Spinal cord (tissue), 10 donors: ENCODE data around the gene AFF2. TPM values are rescaled to one million over a fixed set of nuclear protein-coding genes. Genes with fewer than 3 reads are reported as not detected.

ENCODE experiments used
- DNase-seq, 6 donors: peaks; one replicate each; pipeline versions ENCODE4 v3.0.0 to v3.0.0-alpha.2; 2013 to 2015; ENCODE audit warnings: low spot score in 6 of 6, low read depth in 4 of 6
- H3K27ac ChIP-seq: one replicate; pipeline ENCODE4 v1.5.1; 2013; ENCODE audit warnings: low read depth, low read length, control low read depth
- H3K27me3 ChIP-seq: one replicate; pipeline ENCODE4 v1.6.1; 2013; ENCODE audit warnings: low read length; ENCODE audit not compliant: control insufficient read depth, insufficient read depth
- H3K36me3 ChIP-seq: one replicate; pipeline ENCODE4 v1.6.1; 2013; ENCODE audit warnings: low read length; ENCODE audit not compliant: control insufficient read depth, insufficient read depth
- H3K4me1 ChIP-seq: one replicate; pipeline ENCODE4 v1.6.1; 2013; ENCODE audit warnings: low read length; ENCODE audit not compliant: control insufficient read depth, insufficient read depth
- H3K4me3 ChIP-seq: one replicate; pipeline ENCODE4 v1.5.1; 2013; ENCODE audit warnings: low read depth, low read length, control low read depth
- H3K9me3 ChIP-seq: one replicate; pipeline ENCODE4 v1.6.1; 2013; ENCODE audit warnings: low read length; ENCODE audit not compliant: control insufficient read depth, insufficient read depth
- WGBS: methylation state at CpG from one replicate; pipeline ENCODE4 v1.1.5; 2013; ENCODE audit warnings: missing lambda C conversion rate; ENCODE audit not compliant: insufficient coverage; 5-methylcytosine and 5-hydroxymethylcytosine counted together
- polyA plus RNA-seq, 2 donors: library from polyadenylated mRNA; unstranded; fragments of 120-200 nt; gene quantifications; one replicate each; pipeline ENCODE4 v1.2.1, GENCODE V29; 2013; ENCODE audit not compliant: insufficient read length in 2 of 2
- total RNA-seq, 2 donors: library from RNA; depleted of rRNA in 1 of 2; stranded (reverse); fragments of 120-200 nt in 1 of 2; fragments of >200 nt in 1 of 2; gene quantifications; one replicate each; pipeline versions ENCODE4 v1.2.3 to v1.2.4, GENCODE V29; 2013 to 2014
- donor health status: healthy.

Gene AFF2
- total and polyA plus RNA-seq, 4 donors: 14.5 to 49.8 (median 33.1) TPM

- Histone ChIP-seq H3K27me3 (no peaks in the 10 kb centered on the region), H3K4me3 (no peak overlapping the region), H3K9me3 (no peaks in the 10 kb centered on the region), H3K27ac (no peak overlapping the region), H3K4me1 (no peaks in the 10 kb centered on the region), H3K36me3 (no peaks in the 10 kb centered on the region)
- no peak for DNase-seq
- no CpG with 5 or more reads among the region's 2 CpGs for WGBS
Observed at GRCh38 chrX:148530464-148531077, 30.2 kb downstream of the AFF2 start.

- H3K27ac ChIP-seq: no peak overlapping the region
- H3K27me3 ChIP-seq: no peaks in the 10 kb centered on the region
- H3K9me3 ChIP-seq: no peaks in the 10 kb centered on the region
- WGBS: 75% methylated on average over 1 of the region's 2 CpGs
- H3K36me3 ChIP-seq: no peaks in the 10 kb centered on the region
- H3K4me1 ChIP-seq: no peaks in the 10 kb centered on the region
- DNase-seq: no peak
- no peak overlapping the region for H3K4me3 ChIP-seq
Observed at GRCh38 chrX:148534291-148534690, 33.9 kb downstream of the AFF2 start.

- Histone ChIP-seq H3K4me3 (no peak overlapping the region), H3K36me3 (no peaks in the 10 kb centered on the region), H3K9me3 (no peaks in the 10 kb centered on the region), H3K4me1 (no peaks in the 10 kb centered on the region), H3K27me3 (no peaks in the 10 kb centered on the region), H3K27ac (no peak overlapping the region)
- 79% methylated on average over 3 of the region's 4 CpGs for WGBS
- DNase-seq: no peak
Observed at GRCh38 chrX:148535639-148536038, 35.2 kb downstream of the AFF2 start.

GRCh38 chrX:148536961-148537360 is 36.5 kb downstream of the AFF2 start:
- Histone ChIP-seq H3K4me3 (no peak overlapping the region), H3K9me3 (no peaks in the 10 kb centered on the region), H3K27me3 (no peaks in the 10 kb centered on the region), H3K4me1 (no peaks in the 10 kb centered on the region), H3K36me3 (no peaks in the 10 kb centered on the region), H3K27ac (no peak overlapping the region)
- DNase-seq: no peak
- WGBS: no CpG with 5 or more reads among the region's 1 CpG

- 40% methylated on average over 1 of the region's 15 CpGs for WGBS
- Histone ChIP-seq H3K4me3 (no peak overlapping the region), H3K27me3 (no peaks in the 10 kb centered on the region), H3K4me1 (no peaks in the 10 kb centered on the region), H3K27ac (no peak overlapping the region), H3K9me3 (no peaks in the 10 kb centered on the region), H3K36me3 (no peaks in the 10 kb centered on the region)
- DNase-seq: peak in 1 of 6 donors; percentile 15
Observed at GRCh38 chrX:148537556-148538182, 37.3 kb downstream of the AFF2 start.

GRCh38 chrX:148538582-148538981 is 38.2 kb downstream of the AFF2 start:
- Histone ChIP-seq H3K4me3 (no peak overlapping the region), H3K4me1 (no peaks in the 10 kb centered on the region), H3K27me3 (no peaks in the 10 kb centered on the region), H3K27ac (no peak overlapping the region), H3K36me3 (no peaks in the 10 kb centered on the region), H3K9me3 (no peaks in the 10 kb centered on the region)
- DNase-seq: no peak
- WGBS: no CpG with 5 or more reads among the region's 2 CpGs

- DNase-seq: no peak
- Histone ChIP-seq H3K4me3 (no peak overlapping the region), H3K36me3 (no peaks in the 10 kb centered on the region), H3K4me1 (no peaks in the 10 kb centered on the region), H3K27ac (no peak overlapping the region), H3K9me3 (no peaks in the 10 kb centered on the region), H3K27me3 (no peaks in the 10 kb centered on the region)
- no CpG with 5 or more reads among the region's 1 CpG for WGBS
Observed at GRCh38 chrX:148540114-148540513, 39.7 kb downstream of the AFF2 start.

GRCh38 chrX:148540671-148541583 is 40.5 kb downstream of the AFF2 start:
- Histone ChIP-seq H3K36me3 (no peaks in the 10 kb centered on the region), H3K4me1 (no peaks in the 10 kb centered on the region), H3K4me3 (no peak overlapping the region), H3K9me3 (no peaks in the 10 kb centered on the region), H3K27me3 (no peaks in the 10 kb centered on the region), H3K27ac (no peak overlapping the region)
- peak in 2 of 6 donors; percentile 32 to 39 for DNase-seq
- 41% methylated on average over 5 of the region's 10 CpGs for WGBS

GRCh38 chrX:148541584-148541940 is 41.1 kb downstream of the AFF2 start:
- H3K4me1 ChIP-seq: no peaks in the 10 kb centered on the region
- no peaks in the 10 kb centered on the region for H3K36me3 ChIP-seq
- no peak overlapping the region for H3K4me3 ChIP-seq
- H3K27ac ChIP-seq: no peak overlapping the region
- DNase-seq: no peak
- no peaks in the 10 kb centered on the region for H3K9me3 ChIP-seq
- no peaks in the 10 kb centered on the region for H3K27me3 ChIP-seq
